HCT116 (cell line): ENCODE results near the gene LRFN3. TPM values are rescaled to one million over a fixed set of nuclear protein-coding genes. Genes with fewer than 3 reads are reported as not detected.

Source experiments
- ATAC-seq: fragments of 200-7000 bp; cut with Tn5 transposase; 2 replicates; pipeline ENCODE4 v1.9.1; 2020; ENCODE audit warnings: mild to moderate bottlenecking, moderate library complexity
- BruUV-seq: library from RNA; stranded (reverse); fragments of 400-500 nt; replicated peaks from 2 replicates; lab custom pipeline; 2021; lab: Mats Ljungman, UMichigan
- CTCF ChIA-PET: fragments of 300-600 bp; sonication (Branson Sonifier 250); formaldehyde crosslinking; loops from one replicate; lab custom pipeline; 2021; ENCODE audit warnings: antibody characterized with exemption; lab: Charles Lee
- POLR2A ChIA-PET: fragments of 300-600, 350-600 bp; sonication (Branson Sonifier 250); formaldehyde crosslinking; loops from one replicate; lab custom pipeline; 2021; ENCODE audit warnings: antibody characterized with exemption; lab: Charles Lee
- RAD21 ChIA-PET, 2 experiments: fragments of 300-600 bp; sonication (Branson Sonifier 250); formaldehyde crosslinking; loops; one replicate each; lab custom pipeline; 2023; ENCODE audit warnings: low total read pairs in 2 of 2; ENCODE audit not compliant: uncharacterized antibody in 2 of 2, unreplicated experiment in 2 of 2, low non-redundant PET in 1 of 2; lab: Charles Lee
- DNase-seq: peaks from one replicate; pipeline ENCODE4 v3.0.0-alpha.2; 2010; ENCODE audit warnings: low read depth, low spot score
- H2AFZ ChIP-seq: fragments of 200-600 bp; shearing (Covaris generic), sonication (generic); 2 replicates; pipeline ENCODE4 v1.6.1; 2017; ENCODE audit warnings: low read depth, mixed run types, mixed read lengths, antibody characterized with exemption, low read length; ENCODE audit not compliant: poor library complexity, severe bottlenecking
- H3K27ac ChIP-seq: 2 replicates; pipeline ENCODE4 v1.5.1; 2012; ENCODE audit warnings: low read depth, low read length
- H3K27me3 ChIP-seq: fragments of 200-600 bp; sonication (generic); 2 replicates; pipeline ENCODE4 v1.6.1; 2016; ENCODE audit warnings: mixed run types, low read length, mixed read lengths; ENCODE audit not compliant: insufficient read depth
- H3K36me3 ChIP-seq, 2 experiments: fragments of 200-500 bp in 1 of 2; fragments of 200-600 bp in 1 of 2; sonication (Bioruptor generic) in 1 of 2; sonication (generic) in 1 of 2; 2 replicates each; pipeline versions ENCODE4 v1.5.1 to v1.6.1; 2014 to 2016; ENCODE audit warnings: low read length in 2 of 2, inconsistent platforms in 1 of 2, mixed read lengths in 1 of 2, mixed run types in 1 of 2; ENCODE audit not compliant: insufficient read depth in 2 of 2, control insufficient read depth in 1 of 2
- H3K4me1 ChIP-seq, 2 experiments: fragments of 200-600 bp in 1 of 2; sonication (generic) in 1 of 2; 2 replicates each; pipeline versions ENCODE4 v1.5.1 to v1.6.1; 2012 to 2017; ENCODE audit warnings: low read length in 2 of 2, inconsistent platforms in 1 of 2, mild to moderate bottlenecking in 1 of 2, mixed read lengths in 1 of 2, mixed run types in 1 of 2, moderate library complexity in 1 of 2; ENCODE audit not compliant: insufficient read depth in 2 of 2, control insufficient read depth in 1 of 2
- H3K4me2 ChIP-seq: fragments of 200-600 bp; sonication (generic); 2 replicates; pipeline ENCODE4 v1.6.1; 2017; ENCODE audit warnings: mixed run types, low read length, mixed read lengths
- H3K4me3 ChIP-seq, 2 experiments: fragments of 200-600 bp in 1 of 2; sonication (generic) in 1 of 2; replicated peaks in 1 of 2; 2 replicates each; pipeline ENCODE4 v1.5.1; 2011 to 2016; ENCODE audit warnings: low read length in 2 of 2, control low read depth in 1 of 2, low read depth in 1 of 2, mild to moderate bottlenecking in 1 of 2, mixed read lengths in 1 of 2, mixed run types in 1 of 2
- H3K79me2 ChIP-seq: fragments of 200-600 bp; sonication (generic); 2 replicates; pipeline ENCODE4 v1.6.1; 2017; ENCODE audit warnings: mild to moderate bottlenecking, mixed run types, low read length, moderate library complexity, mixed read lengths; ENCODE audit not compliant: insufficient read depth
- H3K9ac ChIP-seq: fragments of 200-600 bp; sonication (generic); 2 replicates; pipeline ENCODE4 v1.6.1; 2016; ENCODE audit warnings: low read length, mixed read lengths
- H3K9me2 ChIP-seq: fragments of 200-600 bp; sonication (generic), shearing (Covaris generic); 2 replicates; pipeline ENCODE4 v1.6.1; 2017; ENCODE audit warnings: mixed run types, mild to moderate bottlenecking, moderate library complexity; ENCODE audit not compliant: insufficient read depth
- H3K9me3 ChIP-seq, 2 experiments: fragments of 200-500 bp in 1 of 2; fragments of 200-600 bp in 1 of 2; sonication (Bioruptor generic) in 1 of 2; sonication (generic) in 1 of 2; 2 replicates each; pipeline ENCODE4 v1.6.1; 2014 to 2017; ENCODE audit warnings: low read length in 2 of 2, mixed read lengths in 2 of 2, inconsistent platforms in 1 of 2, low read depth in 1 of 2, mild to moderate bottlenecking in 1 of 2, mixed run types in 1 of 2, moderate library complexity in 1 of 2; ENCODE audit not compliant: control insufficient read depth in 1 of 2, insufficient read depth in 1 of 2
- H4K20me1 ChIP-seq: fragments of 200-600 bp; sonication (generic), shearing (Covaris generic); 2 replicates; pipeline ENCODE4 v1.6.1; 2017; ENCODE audit warnings: mixed run types, mild to moderate bottlenecking, moderate library complexity; ENCODE audit not compliant: insufficient read depth
- CEBPB ChIP-seq: IDR thresholded peaks from 2 replicates; pipeline ENCODE4 v1.6.1; 2012; ENCODE audit warnings: low read depth
- CTCF ChIP-seq, 3 experiments: fragments of 200-600 bp in 1 of 3; sonication (generic) in 1 of 3; IDR thresholded peaks in 2 of 3; conservative IDR thresholded peaks in 1 of 3; 2 replicates each; pipeline ENCODE4 v1.5.1; 2012 to 2017; ENCODE audit warnings: low read depth in 2 of 3, low read length in 2 of 3, antibody characterized with exemption in 1 of 3, borderline replicate concordance in 1 of 3, control low read depth in 1 of 3, mild to moderate bottlenecking in 1 of 3, mixed read lengths in 1 of 3, mixed run types in 1 of 3, moderate library complexity in 1 of 3; ENCODE audit not compliant: insufficient read depth in 1 of 3
- EGR1 ChIP-seq: IDR thresholded peaks from 2 replicates; pipeline ENCODE4 v1.6.1; 2012; ENCODE audit warnings: low read depth
- EZH2 ChIP-seq: fragments of 200-600 bp; sonication (generic); IDR thresholded peaks from 2 replicates; pipeline ENCODE4 v1.6.1; 2017; ENCODE audit warnings: antibody characterized with exemption, mixed run types
- EZH2phosphoT487 ChIP-seq: fragments of 200-600 bp; IDR thresholded peaks from 2 replicates; pipeline ENCODE4 v1.6.1; 2018; ENCODE audit warnings: antibody characterized with exemption, borderline replicate concordance
- FOSL1 ChIP-seq: IDR thresholded peaks from 2 replicates; pipeline ENCODE4 v1.6.1; 2012; ENCODE audit warnings: low read depth
- POLR2A ChIP-seq: IDR thresholded peaks from 2 replicates; pipeline ENCODE4 v1.7.0; 2011; ENCODE audit warnings: borderline replicate concordance; ENCODE audit not compliant: insufficient read depth, insufficient read length; ENCODE audit errors: extremely low read depth
- POLR2AphosphoS5 ChIP-seq: IDR thresholded peaks from 2 replicates; pipeline ENCODE4 v1.6.1; 2011; ENCODE audit warnings: mild to moderate bottlenecking, low read depth, low read length, moderate library complexity
- RAD21 ChIP-seq: IDR thresholded peaks from 2 replicates; pipeline ENCODE4 v1.6.1; 2012; ENCODE audit warnings: low read depth, mild to moderate bottlenecking
- REST ChIP-seq: IDR thresholded peaks from 2 replicates; pipeline ENCODE4 v1.6.1; 2012; ENCODE audit warnings: low read depth
- SIN3A ChIP-seq: IDR thresholded peaks from 2 replicates; pipeline ENCODE4 v1.6.1; 2012; ENCODE audit warnings: low read depth
- SRF ChIP-seq: IDR thresholded peaks from 2 replicates; pipeline ENCODE4 v1.6.1; 2012; ENCODE audit warnings: low read depth
- TCF7L2 ChIP-seq: IDR thresholded peaks from 2 replicates; pipeline ENCODE4 v1.7.0; 2011; ENCODE audit warnings: borderline replicate concordance, inconsistent platforms; ENCODE audit not compliant: insufficient read depth, insufficient read length; ENCODE audit errors: extremely low read depth
- YY1 ChIP-seq: IDR thresholded peaks from 2 replicates; pipeline ENCODE4 v1.6.1; 2011; ENCODE audit warnings: low read length, low read depth, moderate library complexity, mild to moderate bottlenecking; ENCODE audit not compliant: insufficient replicate concordance; ENCODE audit errors: extremely low read depth
- ZFX ChIP-seq: fragments of 450-650 bp; IDR thresholded peaks from 2 replicates; pipeline ENCODE4 v1.6.1; 2017
- intact Hi-C: fragments of 100-400 bp; cut with micrococcal nuclease; formaldehyde crosslinking; loops from 2 replicates; pipeline ENCODE4 v1.10.0; 2022
- total RNA-seq: library from RNA; stranded (reverse); gene quantifications from one replicate; pipeline ENCODE4 v1.2.1, GENCODE V29; 2021; ENCODE audit not compliant: unreplicated experiment
- TF ChIP-seq, protein P1 (sequence below): IDR thresholded peaks from 2 replicates; pipeline ENCODE4 v1.6.1; 2012
- TF ChIP-seq, protein P2 (sequence below): IDR thresholded peaks from 2 replicates; pipeline ENCODE4 v1.6.1; 2012

LRFN3 gene
- total RNA-seq, 1 experiment from 2014 or later: 18.8 TPM

DNA sequence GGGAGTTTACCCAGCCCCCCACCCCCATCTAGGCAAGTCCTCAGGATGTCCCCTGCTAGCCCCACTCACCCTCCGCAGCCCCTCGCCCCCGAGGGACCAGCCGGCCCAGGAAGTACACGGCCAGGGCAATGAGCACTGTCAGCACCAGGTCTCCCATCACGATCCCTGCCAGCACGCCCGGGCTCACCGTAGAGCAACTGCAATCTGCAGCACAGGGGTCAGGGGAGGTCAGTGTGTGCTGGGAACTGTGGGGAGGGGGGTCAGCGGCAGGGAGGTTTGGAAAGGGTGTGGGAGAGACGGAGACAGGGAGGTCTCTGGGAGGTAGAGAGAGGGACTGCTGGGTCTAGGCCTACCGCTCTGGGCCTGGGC lies 28.8 kb upstream of the LRFN3 start:
- H3K4me2 ChIP-seq: no peak overlapping the region
- RAD21 ChIA-PET: no interaction called here
- H3K27ac ChIP-seq: no peak overlapping the region
- no peaks in the 10 kb centered on the region for H3K27me3 ChIP-seq
- no peaks in the 10 kb centered on the region for H3K79me2 ChIP-seq
- no peak for DNase-seq
- no peak for ATAC-seq
- no peaks in the 10 kb centered on the region for H3K9me2 ChIP-seq
- H3K9ac ChIP-seq: no peak overlapping the region
- intact Hi-C loops: no loop called here
- POLR2A ChIA-PET: no interaction called here
- TF ChIP-seq ZFX: no peak
- TF ChIP-seq SRF: no peak
- TF ChIP-seq POLR2AphosphoS5: no peak
- no peak for TF ChIP-seq EZH2phosphoT487
- peaks cover 17 to 40% of the 10 kb centered on the region in 2 experiments for H3K4me1 ChIP-seq
- CTCF ChIA-PET: no interaction called here
- no TSS peak for BruUV-seq
- H4K20me1 ChIP-seq: no peaks in the 10 kb centered on the region
- no peak overlapping the region for H2AFZ ChIP-seq
- no peak overlapping the region for H3K4me3 ChIP-seq
- H3K9me3 ChIP-seq: no peaks in the 10 kb centered on the region
- H3K36me3 ChIP-seq: no peaks in the 10 kb centered on the region

GRCh38 chr19:35908010-35908441 lies 28.1 kb upstream of the LRFN3 start, which contains the start of gene TYROBP:
Gene TYROBP, minus strand, starts transcription at chr19:35908295. Its CDS starts 67 bp downstream, at chr19:35908228.
- no TSS peak for BruUV-seq
- no peaks in the 10 kb centered on the region for H3K27me3 ChIP-seq
- no peaks in the 10 kb centered on the region for H4K20me1 ChIP-seq
- DNase-seq (no peak), ATAC-seq (no peak)
- H3K9me2 ChIP-seq: no peaks in the 10 kb centered on the region
- intact Hi-C loops: no loop called here
- no peak within 1 kb of the TSS for H3K27ac ChIP-seq
- no peaks in the 10 kb centered on the region for H3K36me3 ChIP-seq
- H3K79me2 ChIP-seq: no peaks in the 10 kb centered on the region
- H3K9ac ChIP-seq: no peak within 1 kb of the TSS
- H3K4me2 ChIP-seq: peak within 1 kb of the TSS; percentile 25; the same call in 1 of the 2 replicates
- POLR2A ChIA-PET: no interaction called here
- H3K4me1 ChIP-seq: peaks cover 19 to 43% of the 10 kb centered on the region in 2 experiments
- H3K4me3 ChIP-seq: no peak within 1 kb of the TSS
- no peak within 1 kb of the TSS for H2AFZ ChIP-seq
- CTCF ChIA-PET: no interaction called here
- H3K9me3 ChIP-seq: no peaks in the 10 kb centered on the region
- RAD21 ChIA-PET: no interaction called here
- TF ChIP-seq, protein P1, sequence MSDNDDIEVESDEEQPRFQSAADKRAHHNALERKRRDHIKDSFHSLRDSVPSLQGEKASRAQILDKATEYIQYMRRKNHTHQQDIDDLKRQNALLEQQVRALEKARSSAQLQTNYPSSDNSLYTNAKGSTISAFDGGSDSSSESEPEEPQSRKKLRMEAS: no peak
- no peak for TF ChIP-seq YY1
- no peak for TF ChIP-seq REST
- no peak for TF ChIP-seq EZH2
- TF ChIP-seq FOSL1: no peak
- TF ChIP-seq POLR2AphosphoS5: no peak
- no peak for TF ChIP-seq TCF7L2
- TF ChIP-seq, protein P2, sequence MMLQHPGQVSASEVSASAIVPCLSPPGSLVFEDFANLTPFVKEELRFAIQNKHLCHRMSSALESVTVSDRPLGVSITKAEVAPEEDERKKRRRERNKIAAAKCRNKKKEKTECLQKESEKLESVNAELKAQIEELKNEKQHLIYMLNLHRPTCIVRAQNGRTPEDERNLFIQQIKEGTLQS: no peak
- TF ChIP-seq POLR2A: no peak
- TF ChIP-seq CTCF (IDR thresholded peaks at IDR 0.05 in 2 of 3, conservative IDR thresholded peaks at IDR 0.05 in 1 of 3; ENCODE audit: borderline replicate concordance in 1 of 3, insufficient read depth in 1 of 3, low read depth in 2 of 3, low read length in 2 of 3): no peak
- TF ChIP-seq CEBPB: no peak
- TF ChIP-seq EGR1: no peak
- TF ChIP-seq RAD21: no peak
- no peak for TF ChIP-seq ZFX
- TF ChIP-seq SIN3A: no peak
